Brain microvascular endothelial cell (primary cell): ENCODE results near the gene ATP6V0D1.

Source experiments
- DNase-seq: peaks from one replicate; pipeline ENCODE4 v3.0.0-alpha.2; 2020
- H3K27ac ChIP-seq: fragments of 250-450 bp; sonication (Bioruptor Pico); 2 replicates; pipeline ENCODE4 v1.5.1; 2020; ENCODE audit warnings: mild to moderate bottlenecking, moderate library complexity
- H3K27me3 ChIP-seq: fragments of 250-450 bp; sonication (Bioruptor Pico); replicated peaks from 2 replicates; pipeline ENCODE4 v1.5.1; 2020; ENCODE audit warnings: mild to moderate bottlenecking
- H3K36me3 ChIP-seq: fragments of 250-450 bp; sonication (Bioruptor Pico); replicated peaks from 2 replicates; pipeline ENCODE4 v1.5.1; 2020; ENCODE audit warnings: mild to moderate bottlenecking
- H3K4me3 ChIP-seq: 2 replicates; pipeline ENCODE4 v1.5.1; 2011; ENCODE audit warnings: low read depth, mild to moderate bottlenecking, control low read depth, low read length, moderate library complexity
- CTCF ChIP-seq: IDR thresholded peaks from 2 replicates; pipeline ENCODE4 v1.5.1; 2011; ENCODE audit warnings: low read depth, mild to moderate bottlenecking, moderate library complexity, low read length, control low read depth, inconsistent platforms; ENCODE audit errors: missing control alignments
- in situ Hi-C: cut with HindIII; loops from 2 replicates; pipeline ENCODE4 v1.10.0; 2017; ENCODE audit warnings: low sequenced_read_pairs, low pct_ligation_motif_present

The ATP6V0D1 gene

GRCh38 chr16:67437513-67437912 lies 43.4 kb downstream of the ATP6V0D1 start:
- in situ Hi-C loops = no loop called here
- H3K36me3 ChIP-seq = peaks cover 31% of the 10 kb centered on the region
- H3K4me3 ChIP-seq = no peak overlapping the region
- no peak overlapping the region for H3K27ac ChIP-seq
- no peak for DNase-seq
- no peak for TF ChIP-seq CTCF
- no peaks in the 10 kb centered on the region for H3K27me3 ChIP-seq

- Histone ChIP-seq H3K4me3 (no peak overlapping the region), H3K36me3 (peaks cover 26% of the 10 kb centered on the region), H3K27ac (no peak overlapping the region), H3K27me3 (no peaks in the 10 kb centered on the region)
- no peak for TF ChIP-seq CTCF
- in situ Hi-C loops = no loop called here
- no peak for DNase-seq
These were observed 44.2 kb downstream of the ATP6V0D1 start for GRCh38 chr16:67436640-67437193.

- no peak for DNase-seq
- Histone ChIP-seq H3K4me3 (no peak overlapping the region), H3K27me3 (peaks cover 2% of the 10 kb centered on the region), H3K36me3 (peaks cover 22% of the 10 kb centered on the region), H3K27ac (no peak overlapping the region)
- TF ChIP-seq CTCF = no peak
- in situ Hi-C loops = no loop called here
These were observed 45.2 kb downstream of the ATP6V0D1 start for GRCh38 chr16:67435758-67436164.

GRCh38 chr16:67433131-67433719 lies 47.7 kb downstream of the ATP6V0D1 start:
- Histone ChIP-seq H3K27ac (no peak overlapping the region), H3K36me3 (peaks cover 13% of the 10 kb centered on the region), H3K4me3 (no peak overlapping the region), H3K27me3 (peaks cover 14% of the 10 kb centered on the region)
- in situ Hi-C loops = no loop called here
- no peak for TF ChIP-seq CTCF
- no peak for DNase-seq

- no peak for TF ChIP-seq CTCF
- Histone ChIP-seq H3K27me3 (peaks cover 17% of the 10 kb centered on the region), H3K27ac (no peak overlapping the region), H3K4me3 (no peak overlapping the region), H3K36me3 (peaks cover 6% of the 10 kb centered on the region)
- in situ Hi-C loops = no loop called here
- DNase-seq = no peak
These were observed 48.5 kb downstream of the ATP6V0D1 start for GRCh38 chr16:67432506-67432890.
